Stomach (tissue), 9 donors: Measurements from ENCODE around the gene BCAR3. TPM values are rescaled to one million over a fixed set of nuclear protein-coding genes. Genes with fewer than 3 reads are reported as not detected.

Experiments
- DNase-seq, 2 donors: peaks; one replicate each; pipeline versions ENCODE4 v3.0.0 to v3.0.0-alpha.2; 2013 to 2019
- H3K27ac ChIP-seq, 5 donors: fragments of 200-600 bp in 4 of 5; sonication (generic) in 4 of 5; one replicate each; pipeline ENCODE4 v1.5.1; 2013 to 2019; ENCODE audit warnings: mild to moderate bottlenecking in 1 of 5, moderate library complexity in 1 of 5
- H3K27me3 ChIP-seq, 3 donors: fragments of 200-600 bp; sonication (generic); one replicate each; pipeline ENCODE4 v1.5.1; 2017 to 2019; ENCODE audit warnings: mixed run types in 1 of 3
- H3K36me3 ChIP-seq, 4 donors: fragments of 200-600 bp; sonication (generic); 1 replicate in 3 of 4; 2 replicates in 1 of 4; pipeline ENCODE4 v1.5.1; 2016 to 2019
- H3K4me1 ChIP-seq, 4 donors: fragments of 200-600 bp; sonication (generic); one replicate each; pipeline ENCODE4 v1.5.1; 2016 to 2019
- H3K4me3 ChIP-seq, 4 donors: fragments of 200-600 bp; sonication (generic) in 3 of 4; one replicate each; pipeline ENCODE4 v1.5.1; 2016 to 2019; ENCODE audit warnings: mild to moderate bottlenecking in 1 of 4
- H3K9me3 ChIP-seq, 4 donors: fragments of 200-600 bp; sonication (generic); one replicate each; pipeline ENCODE4 v1.5.1; 2016 to 2019
- EP300 ChIP-seq: sonication (generic); formaldehyde crosslinking; IDR thresholded peaks from one replicate; pipeline ENCODE4 v1.6.1; 2017; ENCODE audit warnings: antibody characterized with exemption
- POLR2A ChIP-seq, 4 donors: fragments of 450-650 bp; IDR thresholded peaks; one replicate each; pipeline ENCODE4 v1.6.1; 2016; ENCODE audit warnings: antibody characterized with exemption in 4 of 4, control low read depth in 2 of 4, mild to moderate bottlenecking in 1 of 4, moderate library complexity in 1 of 4
- POLR2AphosphoS5 ChIP-seq, 3 donors: sonication (generic); formaldehyde crosslinking; IDR thresholded peaks; one replicate each; pipeline ENCODE4 v1.6.1; 2016; ENCODE audit warnings: antibody characterized with exemption in 3 of 3
- WGBS, 5 donors: extraction: QIAGEN DNeasy Blood & Tissue Kit in 3 of 5; methylation state at CpG; one replicate each; pipeline versions ENCODE4 v1.1.5 to v1.1.7; 2013 to 2018; 5-methylcytosine and 5-hydroxymethylcytosine counted together
- intact Hi-C: fragments of 100-400 bp; cut with DNase I; formaldehyde crosslinking; loops from one replicate; pipeline ENCODE4 v1.15.1; 2023; ENCODE audit warnings: low total_unique reads
- polyA plus RNA-seq, 3 donors: library from polyadenylated mRNA; stranded (reverse); fragments of 200-250 nt; gene quantifications; one replicate each; pipeline ENCODE4 v1.2.3, GENCODE V29; 2013
- total RNA-seq, 5 donors: library from RNA; depleted of rRNA; stranded (reverse); fragments of >200 nt; gene quantifications; one replicate each; pipeline versions ENCODE4 v1.1.0 to v1.2.3, GENCODE V29; 2014 to 2016
- TF ChIP-seq, protein P1 (sequence below), 7 experiments: fragments of 450-650 bp in 4 of 7; fragments of 200-600 bp in 3 of 7; sonication (generic) in 3 of 7; IDR thresholded peaks; one replicate each; pipeline ENCODE4 v1.5.1; 2016 to 2019; ENCODE audit warnings: antibody characterized with exemption in 7 of 7, control low read depth in 2 of 7, mild to moderate bottlenecking in 1 of 7
- donor health status: healthy with polysubstance abuse.
- donor health status: Bipolar disorder and iron deficiency.
- donor health status: healthy.

BCAR3 gene
- total and polyA plus RNA-seq, 8 donors, result 5.6 to 28.0 (median 19.3) TPM

DNA sequence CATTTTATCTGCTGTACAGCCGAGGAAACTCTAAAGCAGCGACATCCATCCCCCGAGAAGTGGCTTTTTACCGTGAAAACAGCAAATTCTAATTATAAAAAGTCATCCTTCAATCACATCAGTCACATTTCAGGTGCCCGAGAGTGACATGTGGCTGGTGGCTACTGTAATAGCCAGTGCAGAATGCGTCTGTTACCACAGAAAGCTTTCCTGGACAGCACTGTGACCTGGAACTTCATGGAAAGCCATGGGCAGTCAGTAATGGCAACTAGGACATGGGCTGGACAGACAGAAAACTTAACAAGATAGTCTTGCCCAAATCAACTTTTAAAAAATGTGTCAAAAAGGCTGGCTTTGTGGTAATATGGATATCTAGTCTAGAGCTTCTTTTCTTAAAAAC, 106.6 kb downstream of the BCAR3 start:
- intact Hi-C loops, result no loop called here
- H3K9me3 ChIP-seq, result no peaks in the 10 kb centered on the region
- WGBS, 5 donors, result 86 to 93% (median 88%) methylated on average over 6 of the region's 6 CpGs
- DNase-seq, result no peak
- H3K27me3 ChIP-seq, result no peaks in the 10 kb centered on the region
- no peak overlapping the region for H3K4me3 ChIP-seq
- H3K36me3 ChIP-seq, result peaks cover 37 to 83% (median 69%) of the 10 kb centered on the region in 4 donors
- peaks cover 11 to 46% (median 33%) of the 10 kb centered on the region in 4 donors for H3K4me1 ChIP-seq
- no peak overlapping the region for H3K27ac ChIP-seq
- no peak for TF ChIP-seq POLR2AphosphoS5 (IDR thresholded peaks at IDR 0.05)
- no peak for TF ChIP-seq POLR2A (IDR thresholded peaks at IDR 0.05)
- TF ChIP-seq, protein P1, sequence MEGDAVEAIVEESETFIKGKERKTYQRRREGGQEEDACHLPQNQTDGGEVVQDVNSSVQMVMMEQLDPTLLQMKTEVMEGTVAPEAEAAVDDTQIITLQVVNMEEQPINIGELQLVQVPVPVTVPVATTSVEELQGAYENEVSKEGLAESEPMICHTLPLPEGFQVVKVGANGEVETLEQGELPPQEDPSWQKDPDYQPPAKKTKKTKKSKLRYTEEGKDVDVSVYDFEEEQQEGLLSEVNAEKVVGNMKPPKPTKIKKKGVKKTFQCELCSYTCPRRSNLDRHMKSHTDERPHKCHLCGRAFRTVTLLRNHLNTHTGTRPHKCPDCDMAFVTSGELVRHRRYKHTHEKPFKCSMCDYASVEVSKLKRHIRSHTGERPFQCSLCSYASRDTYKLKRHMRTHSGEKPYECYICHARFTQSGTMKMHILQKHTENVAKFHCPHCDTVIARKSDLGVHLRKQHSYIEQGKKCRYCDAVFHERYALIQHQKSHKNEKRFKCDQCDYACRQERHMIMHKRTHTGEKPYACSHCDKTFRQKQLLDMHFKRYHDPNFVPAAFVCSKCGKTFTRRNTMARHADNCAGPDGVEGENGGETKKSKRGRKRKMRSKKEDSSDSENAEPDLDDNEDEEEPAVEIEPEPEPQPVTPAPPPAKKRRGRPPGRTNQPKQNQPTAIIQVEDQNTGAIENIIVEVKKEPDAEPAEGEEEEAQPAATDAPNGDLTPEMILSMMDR (IDR thresholded peaks at IDR 0.05), result no peak
- TF ChIP-seq EP300, result no peak

DNA sequence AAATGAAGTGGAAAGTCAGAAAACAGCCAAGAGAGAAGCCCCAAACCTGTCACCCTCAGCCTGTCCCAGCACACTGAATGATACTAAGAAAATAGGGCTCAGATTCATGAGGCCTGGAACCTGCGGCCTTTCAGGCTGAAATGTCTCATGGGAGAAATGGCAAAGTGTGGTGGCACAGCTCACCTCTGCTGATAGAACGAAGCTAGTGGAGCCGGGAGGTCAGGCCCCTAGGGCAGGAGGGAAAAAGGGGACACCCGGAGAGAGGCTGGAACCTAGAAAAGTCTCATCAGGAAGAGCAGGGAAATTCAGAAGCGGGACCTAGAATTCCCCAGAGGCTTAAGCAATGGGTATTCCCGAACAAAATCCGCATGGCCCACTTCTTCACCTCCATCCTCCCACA, 107.1 kb downstream of the BCAR3 start:
- peaks cover 35 to 84% (median 73%) of the 10 kb centered on the region in 4 donors for H3K36me3 ChIP-seq
- DNase-seq, result no peak
- H3K9me3 ChIP-seq, result no peaks in the 10 kb centered on the region
- no peak overlapping the region for H3K4me3 ChIP-seq
- H3K4me1 ChIP-seq, result peaks cover 6 to 41% (median 28%) of the 10 kb centered on the region in 4 donors
- WGBS, 5 donors, result 84 to 93% (median 90%) methylated on average over 7 of the region's 7 CpGs
- TF ChIP-seq, protein P1 (IDR thresholded peaks at IDR 0.05), result no peak
- no peak for TF ChIP-seq EP300
- intact Hi-C loops, result no loop called here
- no peaks in the 10 kb centered on the region for H3K27me3 ChIP-seq
- H3K27ac ChIP-seq, result peak overlapping the region in 1 of 5 donors; percentile 12

DNA sequence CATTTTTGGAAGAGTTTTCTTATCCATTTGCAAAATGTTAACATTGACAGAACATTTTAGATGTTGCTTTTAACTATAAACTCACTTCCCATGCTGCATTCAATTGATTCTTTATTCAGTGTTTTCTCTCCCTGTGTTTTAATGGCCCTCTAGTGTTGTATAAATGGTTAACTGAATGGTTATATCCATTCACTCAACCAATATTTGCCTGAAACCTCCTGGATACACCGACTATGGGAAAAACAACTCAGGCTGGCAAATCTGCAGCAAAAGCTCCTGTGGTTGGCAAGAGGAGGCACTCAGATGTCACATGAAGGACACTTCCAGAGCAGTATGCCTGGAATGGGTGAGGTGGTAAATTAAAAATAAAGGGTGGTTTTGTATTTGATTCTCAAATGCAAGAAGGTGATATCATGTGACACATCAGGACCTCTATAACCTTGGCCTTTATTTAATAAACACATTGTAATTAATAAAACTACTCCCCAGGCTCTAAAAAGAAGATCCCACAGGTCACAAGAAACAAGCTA, 107.6 kb downstream of the BCAR3 start:
- H3K4me1 ChIP-seq, result peaks cover 1 to 36% (median 23%) of the 10 kb centered on the region in 4 donors
- peaks cover 38 to 84% (median 78%) of the 10 kb centered on the region in 4 donors for H3K36me3 ChIP-seq
- no peaks in the 10 kb centered on the region for H3K27me3 ChIP-seq
- 21 to 60% (median 44%) methylated on average over 1 of the region's 1 CpG for WGBS, 5 donors
- DNase-seq, result no peak
- intact Hi-C loops, result no loop called here
- no peak overlapping the region for H3K4me3 ChIP-seq
- H3K27ac ChIP-seq, result no peak overlapping the region
- no peaks in the 10 kb centered on the region for H3K9me3 ChIP-seq
- TF ChIP-seq EP300, result no peak

DNA sequence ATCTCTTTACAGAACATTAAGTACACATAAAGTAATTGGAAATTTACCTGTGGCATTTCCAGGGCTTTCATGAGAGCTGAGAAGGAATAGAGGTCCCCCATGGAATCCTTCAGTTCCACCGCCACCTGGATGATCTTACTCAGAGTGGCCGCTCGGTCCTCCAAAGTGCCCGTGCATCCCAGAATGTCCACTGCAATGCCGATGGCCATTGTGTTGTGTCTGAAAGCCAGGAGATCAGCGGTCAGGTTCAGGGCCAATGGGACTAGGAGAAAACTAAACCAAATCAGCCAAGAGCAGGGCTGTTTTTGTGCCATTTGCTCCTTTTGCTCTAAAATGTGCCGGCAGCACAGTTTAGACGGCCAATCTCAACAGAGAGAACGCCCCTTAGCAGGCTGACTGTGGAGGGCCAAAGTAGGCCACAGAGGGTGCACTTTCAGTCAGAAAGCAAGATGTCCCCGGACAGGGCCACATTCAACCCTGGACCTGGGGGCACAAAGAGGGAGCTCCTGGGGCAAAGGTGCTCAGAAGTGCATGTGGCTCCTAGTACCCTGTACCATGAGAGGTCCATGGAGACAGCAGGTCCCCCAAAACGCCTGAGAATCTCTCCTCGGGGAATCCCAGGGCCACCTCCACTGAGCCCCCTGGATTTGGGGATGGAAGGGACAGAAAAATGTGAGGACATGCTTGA, 109.9 kb downstream of the BCAR3 start:
- Histone ChIP-seq H3K4me1 (peaks cover 0 to 21% (median 11%) of the 10 kb centered on the region in 4 donors), H3K9me3 (no peaks in the 10 kb centered on the region), H3K27ac (no peak overlapping the region), H3K4me3 (no peak overlapping the region), H3K27me3 (no peaks in the 10 kb centered on the region), H3K36me3 (peaks cover 39 to 95% (median 90%) of the 10 kb centered on the region in 4 donors)
- 91 to 97% (median 95%) methylated on average over 12 of the region's 12 CpGs for WGBS, 5 donors
- no peak for DNase-seq
- TF ChIP-seq EP300 (no peak), POLR2AphosphoS5 (IDR thresholded peaks at IDR 0.05) (no peak), POLR2A (IDR thresholded peaks at IDR 0.05) (no peak)
- TF ChIP-seq, protein P1 (IDR thresholded peaks at IDR 0.05), result no peak
- intact Hi-C loops, result no loop called here

DNA sequence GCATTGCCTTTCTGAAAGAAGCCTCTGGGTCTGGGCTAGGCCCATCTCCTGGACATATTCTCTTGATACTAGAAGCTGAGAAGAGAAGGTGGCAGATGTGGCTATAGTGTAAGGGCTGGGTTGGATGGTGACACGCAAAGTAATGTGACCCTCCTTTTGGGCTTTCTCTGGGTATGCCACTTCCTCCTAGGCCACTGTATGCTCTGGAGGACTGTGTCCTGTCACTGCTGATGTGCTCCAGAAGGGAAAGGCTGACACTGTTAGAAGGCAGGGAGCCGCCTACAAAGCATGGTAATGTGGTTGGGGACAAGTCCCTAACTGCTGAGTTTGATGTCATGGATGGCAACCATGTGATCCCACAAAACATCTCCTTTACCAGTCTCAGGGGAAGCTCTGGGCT, 112.1 kb downstream of the BCAR3 start:
- peaks cover 25 to 97% (median 91%) of the 10 kb centered on the region in 4 donors for H3K36me3 ChIP-seq
- WGBS, 5 donors, result 94 to 100% (median 97%) methylated on average over 2 of the region's 2 CpGs
- no peaks in the 10 kb centered on the region for H3K27me3 ChIP-seq
- intact Hi-C loops, result no loop called here
- no peak overlapping the region for H3K27ac ChIP-seq
- H3K4me1 ChIP-seq, result peaks cover 0 to 19% (median 8%) of the 10 kb centered on the region in 4 donors
- TF ChIP-seq POLR2A (IDR thresholded peaks at IDR 0.05), result no peak
- TF ChIP-seq EP300, result no peak
- no peak for TF ChIP-seq POLR2AphosphoS5 (IDR thresholded peaks at IDR 0.05)
- TF ChIP-seq, protein P1 (IDR thresholded peaks at IDR 0.05), result no peak
- H3K4me3 ChIP-seq, result no peak overlapping the region
- no peaks in the 10 kb centered on the region for H3K9me3 ChIP-seq
- no peak for DNase-seq
